SH-SY5Y (cell line): ENCODE measurements around the gene POLE.

Source experiments
- GATA2 ChIP-seq: IDR thresholded peaks from 2 replicates; pipeline ENCODE4 v1.6.1; 2011; ENCODE audit warnings: mild to moderate bottlenecking, low read depth, low read length
- GATA3 ChIP-seq: IDR thresholded peaks from 2 replicates; pipeline ENCODE4 v1.6.1; 2011; ENCODE audit warnings: low read depth, mild to moderate bottlenecking, low read length, moderate library complexity

GRCh38 chr12:132604668-132605441, 82.3 kb downstream of the POLE start:
- no peak for TF ChIP-seq GATA3
- TF ChIP-seq GATA2 = no peak
